Caco-2 (cell line): Measurements from ENCODE around the gene CCL13. TPM values are rescaled to one million over a fixed set of nuclear protein-coding genes. Genes with fewer than 3 reads are reported as not detected.
A peak's percentile ranks its signal among the peaks of the same experiment; 100 is the strongest.

Experiments
- BruUV-seq: library from RNA; stranded (reverse); fragments of 400-500 nt; replicated peaks from 2 replicates; lab custom pipeline; 2021; lab: Mats Ljungman, UMichigan
- CTCF ChIA-PET: fragments of 300-600 bp; sonication (Branson Sonifier 250); formaldehyde crosslinking; loops from one replicate; lab custom pipeline; 2022; ENCODE audit warnings: antibody characterized with exemption; lab: Charles Lee
- POLR2A ChIA-PET: fragments of 300-600 bp; sonication (Branson Sonifier 250); formaldehyde crosslinking; loops from one replicate; lab custom pipeline; 2022; ENCODE audit warnings: antibody characterized with exemption; lab: Charles Lee
- DNase-seq, 2 experiments: peaks; one replicate each; pipeline versions ENCODE4 v3.0.0 to v3.0.0-alpha.2; 2020 to 2022
- H3K27me3 ChIP-seq: replicated peaks from 2 replicates; pipeline ENCODE4 v1.6.0; 2011; ENCODE audit warnings: low read length; ENCODE audit not compliant: control insufficient read depth, insufficient read depth
- H3K36me3 ChIP-seq: 2 replicates; pipeline ENCODE4 v1.5.1; 2011; ENCODE audit warnings: low read length; ENCODE audit not compliant: control insufficient read depth, insufficient read depth
- H3K4me1 ChIP-seq: fragments of 250-450 bp; sonication (Bioruptor Pico); 2 replicates; pipeline ENCODE4 v1.5.1; 2020; ENCODE audit warnings: mild to moderate bottlenecking
- H3K4me3 ChIP-seq: 2 replicates; pipeline ENCODE4 v1.5.1; 2011; ENCODE audit warnings: low read depth, mild to moderate bottlenecking, control low read depth, low read length
- H3K9me3 ChIP-seq: fragments of 250-450 bp; sonication (Bioruptor Pico); 2 replicates; pipeline ENCODE4 v1.5.1; 2020; ENCODE audit warnings: mild to moderate bottlenecking, moderate library complexity
- H3K27ac Mint-ChIP-seq: one replicate; pipeline ENCODE4 v1.8.0; 2022; ENCODE audit warnings: mixed read lengths; ENCODE audit not compliant: unreplicated experiment
- H3K27me3 Mint-ChIP-seq: one replicate; pipeline ENCODE4 v1.8.0; 2022; ENCODE audit warnings: mixed read lengths; ENCODE audit not compliant: insufficient read depth, unreplicated experiment
- H3K36me3 Mint-ChIP-seq: one replicate; pipeline ENCODE4 v1.8.0; 2022; ENCODE audit warnings: mild to moderate bottlenecking, mixed read lengths; ENCODE audit not compliant: insufficient read depth, unreplicated experiment
- H3K4me1 Mint-ChIP-seq: one replicate; pipeline ENCODE4 v1.8.0; 2022; ENCODE audit warnings: low read depth, mixed read lengths; ENCODE audit not compliant: unreplicated experiment
- H3K4me3 Mint-ChIP-seq: one replicate; pipeline ENCODE4 v1.8.0; 2022; ENCODE audit warnings: mild to moderate bottlenecking, moderate library complexity, mixed read lengths; ENCODE audit not compliant: unreplicated experiment
- H3K9me3 Mint-ChIP-seq: one replicate; pipeline ENCODE4 v1.8.0; 2022; ENCODE audit warnings: mixed read lengths; ENCODE audit not compliant: unreplicated experiment
- CTCF ChIP-seq, 2 experiments: fragments of 200-600 bp in 1 of 2; IDR thresholded peaks; 1 replicate in 1 of 2; 2 replicates in 1 of 2; pipeline versions ENCODE4 v1.5.1 to v1.8.0; 2011 to 2022; ENCODE audit warnings: antibody characterized with exemption in 1 of 2, control low read depth in 1 of 2, inconsistent platforms in 1 of 2, low read depth in 1 of 2, low read length in 1 of 2, mild to moderate bottlenecking in 1 of 2, moderate library complexity in 1 of 2; ENCODE audit not compliant: insufficient read depth in 1 of 2, severe bottlenecking in 1 of 2, unreplicated experiment in 1 of 2
- intact Hi-C: fragments of 100-400 bp; cut with micrococcal nuclease; formaldehyde crosslinking; loops from one replicate; pipeline ENCODE4 v1.10.0; 2022; ENCODE audit not compliant: unreplicated experiment
- total RNA-seq: library from RNA; stranded (reverse); gene quantifications from 2 replicates; pipeline ENCODE4 v1.2.3, GENCODE V29; 2022

The CCL13 gene
- total RNA-seq, 1 experiment from 2014 or later: not detected

GRCh38 chr17:34360601-34361270 lies 4.5 kb downstream of the CCL13 start:
- no TSS peak for BruUV-seq
- Histone ChIP-seq H3K9me3 (no peaks in the 10 kb centered on the region), H3K4me3 (no peak overlapping the region), H3K4me1 (peaks cover 11% of the 10 kb centered on the region; the same call in 1 of the 2 replicates), H3K27me3 (no peaks in the 10 kb centered on the region), H3K36me3 (no peaks in the 10 kb centered on the region)
- peaks cover 5% of the 10 kb centered on the region for H3K4me1 Mint-ChIP-seq
- H3K27ac Mint-ChIP-seq: no peak overlapping the region
- H3K9me3 Mint-ChIP-seq: no peaks in the 10 kb centered on the region
- ChIA-PET CTCF (interaction anchor here (0.6 to 4.3 kb wide), 33 partner anchors 7 to 763 kb away, joined by 3 to 118 read pairs (median 4); partner anchors contain the start of genes CCL2 and CCL8), POLR2A (no interaction called here)
- no peak overlapping the region for H3K4me3 Mint-ChIP-seq
- no peak for DNase-seq
- H3K36me3 Mint-ChIP-seq: no peaks in the 10 kb centered on the region
- intact Hi-C loops: loop anchor here (1.0 to 5.0 kb wide), 3 partner anchors 43 to 189 kb away; partner anchors contain the start of gene CCL8
- H3K27me3 Mint-ChIP-seq: peaks cover 10% of the 10 kb centered on the region
- TF ChIP-seq CTCF (IDR thresholded peaks at IDR 0.05; ENCODE audit: insufficient read depth in 1 of 2, low read depth in 1 of 2, low read length in 1 of 2, severe bottlenecking in 1 of 2, unreplicated experiment in 1 of 2): no peak

- Mint-ChIP-seq H3K27ac (no peak overlapping the region), H3K36me3 (no peaks in the 10 kb centered on the region), H3K27me3 (peaks cover 11% of the 10 kb centered on the region), H3K9me3 (no peaks in the 10 kb centered on the region), H3K4me3 (no peak overlapping the region), H3K4me1 (peaks cover 5% of the 10 kb centered on the region)
- BruUV-seq: no TSS peak
- DNase-seq: peak; percentile 93
- intact Hi-C loops: loop anchor here (1.0 to 5.0 kb wide), 3 partner anchors 44 to 190 kb away; partner anchors contain the start of gene CCL8
- Histone ChIP-seq H3K4me1 (peaks cover 11% of the 10 kb centered on the region; the same call in 1 of the 2 replicates), H3K9me3 (no peaks in the 10 kb centered on the region), H3K27me3 (no peaks in the 10 kb centered on the region), H3K36me3 (no peaks in the 10 kb centered on the region), H3K4me3 (no peak overlapping the region)
- ChIA-PET CTCF (interaction anchor here (0.6 to 4.3 kb wide), 37 partner anchors 8 to 892 kb away, joined by 3 to 118 read pairs (median 4); partner anchors contain the start of genes CCL2 and CCL8), POLR2A (no interaction called here)
- TF ChIP-seq CTCF (IDR thresholded peaks at IDR 0.05; ENCODE audit: insufficient read depth in 1 of 2, low read depth in 1 of 2, low read length in 1 of 2, severe bottlenecking in 1 of 2, unreplicated experiment in 1 of 2): peak; percentile 98 to 99
These were observed 5.3 kb downstream of the CCL13 start for GRCh38 chr17:34361478-34362061.

GRCh38 chr17:34363183-34363661 lies 6.9 kb downstream of the CCL13 start, which contains the start of gene CCL1:
Gene CCL1, minus strand, starts transcription at chr17:34363233. Its CDS starts 72 bp downstream, at chr17:34363161.
- BruUV-seq: no TSS peak
- no peak for DNase-seq
- H3K27ac Mint-ChIP-seq: no peak within 1 kb of the TSS
- peaks cover 14% of the 10 kb centered on the region for H3K27me3 Mint-ChIP-seq
- intact Hi-C loops: loop anchor here (5.0 kb wide), 1 partner anchor 46 kb away; the partner anchor contains the start of gene CCL8
- no peak within 1 kb of the TSS for H3K4me3 Mint-ChIP-seq
- H3K36me3 Mint-ChIP-seq: no peaks in the 10 kb centered on the region
- Histone ChIP-seq H3K36me3 (no peaks in the 10 kb centered on the region), H3K27me3 (no peaks in the 10 kb centered on the region), H3K9me3 (no peaks in the 10 kb centered on the region), H3K4me1 (peaks cover 11% of the 10 kb centered on the region; the same call in 1 of the 2 replicates), H3K4me3 (no peak within 1 kb of the TSS)
- TF ChIP-seq CTCF (IDR thresholded peaks at IDR 0.05; ENCODE audit: insufficient read depth in 1 of 2, low read depth in 1 of 2, low read length in 1 of 2, severe bottlenecking in 1 of 2, unreplicated experiment in 1 of 2): no peak
- ChIA-PET CTCF (interaction anchor here (0.9 to 4.3 kb wide), 2 partner anchors 161 to 192 kb away, joined by 3 to 118 read pairs; no protein-coding TSS in a partner anchor), POLR2A (no interaction called here)
- peaks cover 5% of the 10 kb centered on the region for H3K4me1 Mint-ChIP-seq
- H3K9me3 Mint-ChIP-seq: no peaks in the 10 kb centered on the region
